C1 segment of cervical spinal cord (tissue), 14 donors: Measurements from ENCODE around the gene TAF5.
"Not testable (repeated sequence)": the region's sequence is repeated elsewhere in the genome, so short reads cannot be mapped to it uniquely, and the experiment has no call there.

Experiments used
- DNase-seq, 14 donors: peaks; one replicate each; lab custom pipeline; 2025; lab: John Stamatoyannopoulos, UW

TAF5 gene

DNA sequence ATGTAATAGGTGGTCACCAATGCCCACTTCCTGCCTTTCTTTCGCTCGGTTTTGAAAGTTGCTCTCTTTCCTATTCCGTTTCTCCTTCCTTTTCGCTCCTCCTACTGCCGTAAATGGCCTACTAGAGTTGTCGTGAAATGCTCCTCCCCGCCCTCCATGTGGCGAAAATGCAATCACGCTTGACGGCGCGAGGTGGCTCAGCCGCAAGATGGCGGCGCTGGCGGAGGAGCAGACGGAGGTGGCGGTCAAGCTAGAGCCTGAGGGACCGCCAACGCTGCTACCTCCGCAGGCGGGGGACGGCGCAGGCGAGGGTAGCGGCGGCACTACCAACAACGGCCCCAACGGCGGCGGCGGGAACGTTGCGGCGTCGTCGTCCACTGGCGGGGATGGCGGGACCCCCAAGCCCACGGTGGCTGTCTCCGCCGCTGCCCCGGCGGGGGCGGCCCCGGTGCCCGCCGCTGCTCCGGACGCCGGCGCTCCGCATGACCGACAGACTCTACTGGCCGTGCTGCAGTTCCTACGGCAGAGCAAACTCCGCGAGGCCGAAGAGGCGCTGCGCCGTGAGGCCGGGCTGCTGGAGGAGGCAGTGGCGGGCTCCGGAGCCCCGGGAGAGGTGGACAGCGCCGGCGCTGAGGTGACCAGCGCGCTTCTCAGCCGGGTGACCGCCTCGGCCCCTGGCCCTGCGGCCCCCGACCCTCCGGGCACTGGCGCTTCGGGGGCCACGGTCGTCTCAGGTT lies at the start of gene TAF5:
TSS of gene TAF5 (plus strand) at position 195 of the 737 bp plus-strand sequence. CDS start at position 209, 14 bp downstream.
- DNase-seq = peak; percentile 20 to 92 (median 82)

DNA sequence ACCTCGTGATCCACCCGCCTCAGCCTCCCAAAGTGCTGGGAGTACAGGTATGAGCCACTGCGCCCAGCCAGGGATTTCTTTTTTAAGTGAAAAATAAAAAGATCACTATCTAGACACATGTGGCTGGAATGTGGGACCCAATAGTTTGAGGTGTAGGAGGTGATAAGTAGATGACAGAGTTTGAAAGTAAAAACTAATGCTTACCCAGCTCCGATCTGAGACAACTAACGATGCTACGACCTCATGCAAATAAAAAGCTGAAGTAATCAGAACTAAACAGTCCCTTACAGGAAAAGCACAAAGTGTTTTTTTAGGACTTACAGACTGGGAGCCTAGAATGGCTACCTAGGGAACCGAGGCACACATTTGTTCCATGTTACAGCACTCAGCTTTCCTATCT lies 39.9 kb upstream of the TAF5 start:
- no peak for DNase-seq

DNA sequence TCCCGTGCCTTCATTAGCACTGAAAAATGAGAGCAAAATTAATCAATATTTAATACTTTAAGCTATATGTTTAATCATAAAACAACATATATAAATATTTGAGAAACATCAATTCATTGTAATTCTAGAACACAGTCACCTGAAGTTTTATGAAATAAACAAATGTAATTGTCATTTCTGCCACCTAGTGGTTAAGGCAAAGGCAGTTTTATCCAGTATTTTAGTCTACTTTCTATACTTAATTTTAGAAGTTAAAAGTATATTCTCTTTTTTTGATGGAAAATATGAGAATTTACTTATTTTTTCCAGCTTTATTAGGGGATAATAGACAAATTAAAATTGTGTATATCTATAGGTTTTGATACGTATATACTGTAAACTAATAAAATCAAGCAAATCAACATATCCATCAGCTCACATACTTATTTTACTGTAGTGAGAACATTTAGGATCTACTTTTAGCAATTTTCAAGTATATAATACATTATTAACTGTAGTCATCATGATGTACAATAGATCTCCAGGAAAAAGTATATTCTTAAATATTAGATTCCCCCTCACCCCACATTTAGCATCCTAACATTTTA lies 33.7 kb upstream of the TAF5 start:
- no peak for DNase-seq

DNA sequence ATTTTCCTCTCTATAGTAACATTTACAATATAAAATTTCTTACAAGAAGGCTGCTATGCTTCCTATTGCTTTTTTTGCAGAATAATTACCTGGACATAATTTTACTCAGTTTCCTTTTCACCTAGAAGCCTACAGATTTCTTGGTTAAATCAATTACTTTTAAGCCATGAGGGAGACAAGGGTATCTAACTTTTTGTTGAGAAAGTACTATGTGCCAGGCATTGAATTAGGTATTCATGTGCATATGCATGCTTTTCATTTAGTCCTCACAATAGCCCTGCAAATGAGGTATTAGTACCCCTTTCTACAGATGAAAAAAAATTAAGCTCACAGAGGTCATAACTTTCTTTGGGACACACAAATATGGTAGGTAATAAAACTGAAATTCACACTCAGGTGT lies 33.2 kb upstream of the TAF5 start:
- DNase-seq = no peak

DNA sequence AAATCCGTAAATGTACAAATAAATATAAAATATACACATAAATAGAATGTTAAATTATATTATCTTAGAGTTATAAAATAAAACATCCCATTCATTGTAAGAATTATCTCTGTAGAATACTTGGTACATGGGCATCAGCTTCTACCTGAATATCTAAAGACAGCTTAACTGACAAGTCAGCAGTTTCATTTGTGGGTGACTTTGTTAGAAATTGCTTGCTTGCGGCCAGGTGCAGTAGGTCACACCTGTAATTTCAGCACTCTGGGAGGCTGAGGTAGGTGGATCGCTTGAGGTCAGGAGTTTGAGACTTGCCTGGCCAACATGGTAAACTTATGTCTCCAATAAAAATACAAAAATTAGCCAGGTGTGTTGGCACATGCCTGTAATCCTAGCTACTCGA lies 31.4 kb upstream of the TAF5 start:
- DNase-seq = no peak

DNA sequence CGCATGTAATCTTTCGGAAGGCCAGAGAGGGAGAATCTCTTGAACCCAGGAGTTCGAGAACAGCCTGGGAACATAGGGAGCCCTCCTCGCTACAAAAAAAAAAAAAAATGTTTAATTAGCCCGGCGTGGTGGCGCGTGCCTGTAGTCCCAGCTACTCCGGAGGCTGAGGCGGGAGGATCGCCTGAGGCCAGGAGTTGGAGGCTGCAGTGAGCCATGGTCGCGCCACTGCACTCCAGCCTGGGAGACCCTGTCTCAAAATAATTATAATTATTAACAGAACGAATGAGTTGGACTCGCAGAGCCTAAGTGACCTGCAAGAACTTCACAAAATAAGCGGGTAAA lies 17.6 kb upstream of the TAF5 start:
- DNase-seq = no peak

DNA sequence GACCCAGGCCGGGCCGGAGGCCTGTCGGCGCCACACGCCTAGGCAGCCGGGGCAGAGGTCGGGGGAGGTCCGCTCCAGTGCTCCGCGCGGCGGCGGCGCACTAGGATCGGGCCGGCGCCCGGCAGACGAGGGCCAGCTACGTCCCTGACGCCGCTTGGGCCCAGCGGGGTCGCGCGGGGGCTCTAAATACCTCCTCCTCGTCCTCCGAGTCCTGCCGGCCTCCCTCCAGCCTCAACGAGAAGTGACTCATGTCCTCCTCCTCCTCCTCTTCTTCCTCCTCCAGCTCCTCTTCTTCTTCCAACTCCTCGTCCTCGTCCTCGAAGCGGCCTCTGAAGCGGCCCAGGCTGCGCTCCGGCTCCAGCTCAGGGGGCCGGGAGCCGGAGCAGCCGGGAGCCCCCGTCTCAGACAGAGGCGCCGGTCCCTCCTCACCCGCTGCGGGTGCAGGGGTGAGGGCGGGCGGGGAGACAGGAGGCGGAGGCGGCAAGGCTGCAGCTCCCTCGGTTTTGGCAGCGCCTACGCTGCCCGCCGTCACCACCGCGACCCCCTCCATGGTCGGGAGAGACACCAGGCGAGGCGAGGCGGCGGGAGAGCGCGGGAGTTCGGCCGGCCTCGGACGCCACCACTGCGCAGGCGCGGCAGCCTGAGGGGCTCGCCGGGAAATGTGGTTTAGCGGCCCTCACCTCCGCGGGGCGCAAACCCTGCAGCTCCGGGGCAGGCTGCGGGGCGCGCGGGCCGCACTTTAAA lies 17.1 kb upstream of the TAF5 start, which contains the start of gene PCGF6:
TSS of gene PCGF6 (minus strand) at position 624 of the 744 bp plus-strand sequence. CDS start at position 550, 74 bp downstream.
- DNase-seq = peak in 13 of 14 donors; percentile 35 to 86 (median 70)

DNA sequence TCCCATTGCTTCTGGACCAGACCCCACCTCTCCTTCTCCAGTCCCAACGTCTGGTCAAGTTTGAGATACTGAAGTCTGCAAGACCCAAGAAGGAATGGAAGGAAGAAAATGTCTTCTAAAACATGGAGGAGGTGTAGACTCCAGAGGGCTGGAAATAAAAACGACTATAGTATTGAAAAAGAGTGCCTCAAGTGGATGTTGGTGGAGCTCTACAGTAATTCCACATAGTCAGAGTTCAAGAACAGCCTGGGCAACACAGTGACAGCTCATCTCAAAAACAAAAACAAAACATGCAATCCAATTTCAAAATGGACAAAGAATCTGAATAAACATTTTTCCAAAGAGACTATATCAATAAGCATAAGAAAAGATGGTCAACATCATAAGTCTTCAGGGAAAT lies 14.5 kb upstream of the TAF5 start:
- no peak for DNase-seq

DNA sequence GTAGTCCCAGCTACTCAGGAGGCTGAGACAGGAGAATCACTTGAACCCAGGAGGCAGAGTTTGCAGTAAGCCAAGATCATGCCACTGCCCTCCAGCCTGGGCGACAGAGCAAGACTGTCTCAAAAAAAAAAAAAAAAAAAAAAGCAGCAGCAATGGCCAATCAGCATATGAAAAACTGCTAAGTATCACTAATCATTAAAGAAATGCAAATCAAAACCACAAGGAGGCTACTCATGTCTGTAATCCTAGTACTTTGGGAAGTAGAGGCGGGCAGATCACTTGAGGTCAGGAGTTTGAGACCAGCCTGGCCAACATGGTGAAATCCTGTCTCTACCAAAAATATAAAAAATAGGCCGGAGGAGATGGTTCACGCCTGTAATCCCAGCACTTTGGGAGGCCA lies 13.2 kb upstream of the TAF5 start:
- not testable (repeated sequence) for DNase-seq

DNA sequence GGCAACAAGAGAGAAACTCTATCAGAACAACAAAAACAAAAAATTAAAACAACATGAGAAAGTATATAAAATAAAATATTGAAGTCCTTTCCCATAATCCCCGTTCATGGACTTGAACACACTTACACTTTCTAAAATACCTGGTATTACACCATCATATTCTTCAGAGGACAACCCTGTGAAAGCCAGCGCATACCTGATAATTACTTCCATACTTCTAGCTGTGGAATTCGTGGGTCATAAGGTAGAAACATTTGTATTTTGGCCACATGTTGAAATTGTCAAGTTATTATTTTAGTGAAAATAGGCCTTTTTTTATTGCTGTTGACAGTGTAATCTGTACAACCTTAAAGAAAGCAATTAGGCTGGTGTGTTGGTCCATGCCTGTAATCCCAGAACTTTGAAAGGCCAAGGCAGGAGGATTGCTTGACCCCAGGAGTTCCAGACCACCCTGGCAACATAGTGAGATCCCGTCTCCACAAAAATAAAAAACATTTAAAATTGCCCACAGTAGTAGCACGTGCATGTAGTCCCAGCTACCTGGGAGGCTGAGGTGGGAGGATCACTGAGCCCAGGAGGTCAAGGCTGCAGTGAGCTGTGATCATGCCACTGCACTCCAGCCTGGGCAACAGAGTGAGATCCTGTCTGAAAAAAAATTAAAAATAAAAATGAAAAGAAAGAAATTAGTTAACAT lies 11.7 kb upstream of the TAF5 start:
- DNase-seq = no peak

DNA sequence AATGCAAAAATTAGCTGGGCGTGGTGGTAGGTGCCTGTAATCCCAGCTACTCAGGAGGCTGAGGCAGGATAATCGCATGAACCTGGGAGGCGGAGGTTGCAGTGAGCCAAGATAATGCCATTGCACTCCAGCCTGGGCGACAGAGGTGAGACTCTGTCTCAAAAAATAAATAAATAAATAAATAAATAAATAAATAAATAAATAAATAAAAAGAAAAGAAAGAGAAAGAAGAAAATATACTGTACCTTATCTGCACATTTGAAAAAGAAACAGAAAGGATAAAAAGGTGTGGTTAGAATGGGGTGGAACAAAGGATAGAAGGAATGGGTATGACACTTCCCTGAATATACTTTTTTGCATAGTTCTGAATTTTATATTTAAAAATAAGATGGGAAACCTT lies 8.3 kb upstream of the TAF5 start:
- not testable (repeated sequence) for DNase-seq

DNA sequence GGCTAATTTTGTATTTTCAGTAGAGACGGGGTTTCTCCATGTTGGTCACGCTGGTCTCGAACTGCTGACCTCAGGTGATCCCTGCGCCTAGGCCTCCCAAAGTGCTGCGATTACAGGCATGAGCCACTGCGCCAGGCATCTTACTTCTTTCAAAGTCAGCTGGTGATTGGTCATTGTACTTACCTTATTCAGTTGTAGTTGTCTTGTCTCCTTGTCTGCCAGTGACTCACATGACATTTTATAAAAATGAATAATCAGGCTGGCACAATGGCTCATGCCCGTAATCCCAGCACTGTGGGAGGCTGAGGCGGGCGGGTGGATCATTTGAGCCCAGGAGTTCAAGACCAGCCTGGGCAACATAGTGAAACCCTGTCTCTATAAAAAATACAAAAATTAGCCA lies 7.0 kb upstream of the TAF5 start:
- DNase-seq = not testable (repeated sequence)

DNA sequence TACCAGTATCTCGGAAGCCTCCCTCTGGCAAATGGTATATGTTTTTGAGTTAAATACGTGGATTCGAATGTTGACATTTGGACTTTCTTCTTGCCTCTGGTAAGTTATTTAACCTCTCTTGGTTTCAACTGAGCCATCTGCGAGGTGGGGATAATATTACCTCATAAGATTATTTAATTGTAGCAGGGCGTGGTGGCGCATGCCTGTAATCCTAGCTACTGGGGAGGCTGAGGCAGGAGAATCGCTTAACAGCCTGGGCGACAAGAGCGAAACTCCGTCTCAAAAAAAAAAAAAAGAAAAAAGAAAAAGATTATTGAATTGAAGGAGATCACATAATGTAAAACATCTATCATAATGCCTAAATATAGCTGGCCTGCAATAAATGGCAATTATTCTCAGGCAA lies 396 bp upstream of the TAF5 start:
- no peak for DNase-seq

DNA sequence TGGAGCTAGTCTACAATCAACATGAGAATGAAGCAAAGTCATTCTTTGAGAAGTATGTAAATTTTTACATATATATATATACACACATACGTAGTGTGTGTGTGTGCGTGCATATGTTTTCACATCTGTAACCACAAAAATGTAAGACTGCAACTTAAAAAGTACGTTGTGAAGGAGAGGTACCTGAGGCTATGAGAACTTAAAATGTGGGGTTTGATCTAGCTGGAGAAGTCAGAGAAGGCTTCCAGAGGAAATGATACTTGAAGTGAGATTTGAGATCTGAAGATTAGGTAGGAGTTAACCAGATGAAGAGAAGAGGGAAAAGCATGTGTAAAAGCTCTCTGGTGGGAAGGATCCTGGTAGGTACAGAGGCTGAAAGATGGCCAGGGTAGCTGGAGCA lies 5.8 kb downstream of the TAF5 start:
- DNase-seq = no peak

DNA sequence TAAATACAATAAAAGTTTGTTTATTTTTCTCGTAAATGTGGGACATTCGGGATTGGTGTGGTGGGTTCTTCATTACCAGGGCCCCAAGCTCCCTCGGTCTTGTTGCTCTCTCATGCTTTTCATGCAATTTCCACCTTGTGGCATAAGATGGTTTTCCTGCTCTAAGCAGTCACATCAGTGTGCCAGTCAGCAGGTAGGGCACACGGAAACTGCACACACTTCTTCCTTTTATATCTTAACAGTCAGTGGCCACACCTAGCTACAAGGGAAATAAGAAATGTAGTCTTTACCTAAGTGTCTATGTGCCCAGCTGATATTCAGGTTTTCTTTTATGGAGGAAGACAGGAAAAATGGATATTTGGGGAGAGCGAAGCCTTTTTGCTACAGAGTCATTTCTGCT lies 6.5 kb downstream of the TAF5 start:
- DNase-seq = no peak

DNA sequence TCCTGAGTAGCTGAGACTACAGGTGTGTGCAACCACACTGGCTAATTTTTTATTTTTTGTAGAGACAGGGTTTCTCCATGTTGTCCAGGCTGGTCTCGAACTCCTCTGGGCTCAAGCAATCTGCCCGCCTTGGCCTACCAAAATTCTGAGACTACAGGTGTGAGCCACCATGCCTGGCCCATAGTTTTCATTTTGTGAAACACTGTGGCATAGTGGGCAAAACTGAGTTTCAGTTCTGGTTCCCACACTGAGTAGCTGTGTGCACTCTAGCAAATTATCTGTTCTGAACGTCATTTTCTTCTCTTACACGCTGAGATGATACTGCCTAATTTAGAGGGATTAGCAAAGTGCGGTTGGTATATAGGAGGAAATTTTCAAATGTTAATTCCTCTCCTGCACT lies 15.0 kb downstream of the TAF5 start:
- DNase-seq = no peak

DNA sequence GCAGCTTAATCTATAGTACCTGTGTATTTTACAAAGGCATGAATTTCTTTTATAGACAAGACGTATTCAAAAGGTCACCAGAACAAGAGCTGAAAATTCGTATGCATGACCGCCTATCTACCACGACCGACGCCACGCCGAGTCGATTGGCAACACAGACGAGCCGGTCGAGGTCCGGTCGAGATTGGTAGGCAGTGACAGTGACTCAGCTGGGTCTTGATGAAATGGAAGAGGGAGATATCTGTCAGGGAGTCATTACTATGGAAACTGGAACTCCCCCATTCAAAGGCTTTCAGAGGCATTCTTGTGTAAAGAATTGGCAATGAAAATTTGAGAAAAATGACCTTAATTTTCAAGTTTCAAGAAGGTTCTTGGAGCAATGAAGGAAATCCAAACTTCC lies 26.4 kb downstream of the TAF5 start:
- DNase-seq = no peak

DNA sequence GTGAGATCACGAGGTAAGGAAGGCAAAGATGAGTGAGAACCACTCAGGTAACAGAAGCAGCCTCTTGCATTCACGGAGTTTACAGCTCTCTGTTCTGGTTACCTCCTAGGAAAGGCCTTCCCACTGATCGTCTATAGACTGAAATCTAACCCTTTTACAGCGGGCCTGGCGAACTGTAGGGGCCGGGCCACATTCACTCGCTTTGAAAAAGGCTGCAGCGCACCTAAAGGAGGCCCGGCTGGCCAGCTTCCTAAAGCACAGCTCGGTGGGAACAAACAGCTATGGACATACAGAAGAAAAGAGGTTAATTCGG lies 27.9 kb downstream of the TAF5 start:
- no peak for DNase-seq

DNA sequence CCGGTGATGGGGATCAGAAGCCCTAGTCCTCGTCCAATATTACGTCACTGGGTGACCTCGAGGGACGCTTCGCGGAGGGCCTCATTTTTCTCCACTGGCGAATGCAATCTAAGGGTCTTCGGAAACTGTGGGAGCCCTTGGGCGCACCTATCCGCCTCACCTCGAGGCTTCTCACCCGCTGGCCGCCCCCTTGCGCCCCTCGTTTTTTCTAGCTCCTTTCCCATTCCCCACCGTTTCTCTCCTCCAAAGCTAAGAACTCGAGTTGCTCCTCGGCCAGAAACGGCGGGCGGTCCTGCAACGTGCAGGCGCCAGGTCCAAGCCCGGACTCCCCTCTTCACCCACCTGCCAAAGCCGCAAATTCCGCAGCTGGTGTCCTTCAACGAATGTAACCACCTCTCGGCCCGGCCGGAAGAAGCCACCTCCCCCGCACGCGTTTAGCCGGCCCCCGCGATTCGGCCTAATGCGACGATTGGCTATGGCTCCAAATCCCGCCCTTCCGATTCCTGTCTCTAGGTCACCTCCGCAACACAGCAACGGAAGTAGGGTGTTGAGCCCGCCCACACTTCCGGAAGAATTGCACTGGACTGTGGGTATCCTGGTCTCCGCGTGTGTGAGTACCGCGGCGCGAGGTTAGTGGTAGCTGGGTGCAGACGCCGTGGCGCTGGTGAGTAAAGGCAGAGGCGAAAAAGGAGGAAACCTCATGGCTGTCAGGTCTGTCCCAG lies 28.5 kb downstream of the TAF5 start, which contains the start of the genes ATP5MK and PDCD11:
TSS of gene ATP5MK (minus strand) at position 409 of the 722 bp plus-strand sequence. CDS start 4,018 bp downstream, outside the sequence.
TSS of gene PDCD11 (plus strand) at position 560 of the 722 bp plus-strand sequence. CDS start 1,801 bp downstream, outside the sequence.
- peak; percentile 50 to 98 (median 94) for DNase-seq

DNA sequence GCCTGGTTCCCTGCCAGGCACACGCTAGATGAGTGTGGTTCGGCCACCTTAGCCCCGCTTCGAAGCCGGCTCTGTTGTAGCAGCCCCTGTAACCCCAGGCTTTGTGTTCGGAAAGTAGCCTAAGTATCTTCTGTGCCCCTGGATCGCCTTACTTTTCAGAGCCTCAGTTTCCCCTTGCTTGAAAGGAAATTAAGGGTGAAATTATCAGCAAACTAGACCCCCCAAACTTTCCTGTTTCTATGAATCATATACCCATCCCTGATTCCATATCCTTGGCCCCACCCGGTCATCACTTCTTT lies 29.0 kb downstream of the TAF5 start:
- no peak for DNase-seq

DNA sequence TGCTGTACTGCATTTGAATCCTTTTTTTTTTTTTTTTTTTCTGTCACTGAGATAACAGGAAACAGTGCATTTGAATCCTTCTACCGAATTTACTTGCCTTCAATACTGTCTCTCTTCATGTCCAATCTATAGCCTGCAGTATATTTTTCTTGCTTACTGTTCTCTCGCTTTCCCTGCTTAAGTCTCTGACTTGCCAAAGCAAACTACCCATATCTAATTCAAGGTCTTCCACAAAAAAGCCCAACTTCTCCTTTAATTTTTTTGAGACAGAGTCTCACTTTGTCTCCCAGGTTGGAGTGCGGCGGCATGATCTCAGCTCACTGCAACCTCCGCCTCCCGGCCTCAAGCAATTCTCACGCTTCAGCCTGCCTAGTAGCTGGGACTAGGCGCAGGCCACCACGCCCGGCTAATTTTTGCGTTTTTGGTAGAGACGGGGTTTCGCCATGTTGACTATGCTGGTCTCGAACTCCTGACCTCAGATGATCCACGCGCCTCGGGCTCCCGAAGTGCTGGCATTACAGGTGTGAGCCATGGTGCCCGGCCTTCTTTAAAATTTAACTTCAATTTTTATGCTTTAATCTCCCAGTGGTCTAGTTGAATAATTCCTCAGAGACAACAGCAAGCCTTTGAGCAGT lies 29.5 kb downstream of the TAF5 start:
- DNase-seq = no peak
